H1 (cell line): ENCODE measurements around the gene PLXNA3. TPM values are rescaled to one million over a fixed set of nuclear protein-coding genes. Genes with fewer than 3 reads are reported as not detected.

Source experiments
- CTCF ChIA-PET: fragments of 300-600 bp; sonication (Branson Sonifier 250); formaldehyde crosslinking; loops from one replicate; lab custom pipeline; 2021; ENCODE audit not compliant: partially characterized antibody; lab: Charles Lee
- POLR2A ChIA-PET: fragments of 300-600 bp; sonication (Branson Sonifier 250); formaldehyde crosslinking; loops from one replicate; lab custom pipeline; 2021; ENCODE audit warnings: inconsistent platforms; ENCODE audit not compliant: partially characterized antibody; lab: Charles Lee
- DNase-seq, 2 experiments: peaks; one replicate each; pipeline versions ENCODE4 v3.0.0 to v3.0.0-alpha.2; 2010 to 2022; ENCODE audit warnings: low spot score in 2 of 2, low read depth in 1 of 2, mixed read lengths in 1 of 2
- FAIRE-seq: peaks from 2 replicates; lab custom pipeline; 2011; peaks lifted over from hg19 to GRCh38; lab: Jason Lieb, UNC
- H2AFZ ChIP-seq: 2 replicates; pipeline ENCODE4 v1.8.1; 2012; ENCODE audit warnings: low read length, inconsistent platforms
- H2AK5ac ChIP-seq: 2 replicates; pipeline ENCODE4 v1.6.1; 2013; ENCODE audit warnings: low read depth, low read length
- H2BK120ac ChIP-seq: replicated peaks from 2 replicates; pipeline ENCODE3; 2013; ENCODE audit warnings: low read depth, low read length, inconsistent platforms
- H2BK12ac ChIP-seq: 2 replicates; pipeline ENCODE4 v1.6.1; 2013; ENCODE audit warnings: low read depth, low read length
- H2BK15ac ChIP-seq: 2 replicates; pipeline ENCODE4 v1.6.1; 2013; ENCODE audit warnings: low read length
- H2BK20ac ChIP-seq: 2 replicates; pipeline ENCODE4 v1.6.1; 2013; ENCODE audit warnings: low read length
- H2BK5ac ChIP-seq: 2 replicates; pipeline ENCODE4 v1.6.1; 2013; ENCODE audit warnings: low read depth, low read length
- H3K14ac ChIP-seq: 2 replicates; pipeline ENCODE4 v1.6.1; 2013; ENCODE audit warnings: inconsistent platforms; ENCODE audit not compliant: insufficient read length
- H3K18ac ChIP-seq: 2 replicates; pipeline ENCODE4 v1.6.1; 2013; ENCODE audit warnings: low read length; ENCODE audit errors: extremely low read depth
- H3K23ac ChIP-seq: 2 replicates; pipeline ENCODE4 v1.6.1; 2013; ENCODE audit warnings: inconsistent platforms; ENCODE audit not compliant: insufficient read length
- H3K23me2 ChIP-seq: 2 replicates; pipeline ENCODE4 v1.6.1; 2013; ENCODE audit warnings: low read depth, low read length
- H3K27ac ChIP-seq: 2 replicates; pipeline ENCODE4 v1.6.1; 2011; ENCODE audit warnings: low read depth, low read length, inconsistent platforms
- H3K27me3 ChIP-seq, 4 experiments: replicated peaks in 1 of 4; 1 replicate in 1 of 4; 2 replicates in 3 of 4; pipeline versions ENCODE4 v1.6.1 to v1.8.1; 2011 to 2013; ENCODE audit warnings: low read length in 3 of 4, mild to moderate bottlenecking in 3 of 4, inconsistent platforms in 2 of 4, mixed read lengths in 2 of 4, moderate library complexity in 1 of 4; ENCODE audit not compliant: control insufficient read depth in 3 of 4, insufficient read depth in 3 of 4; ENCODE audit errors: extremely low read depth in 1 of 4
- H3K36me3 ChIP-seq, 4 experiments: 2 replicates each; pipeline versions ENCODE4 v1.6.1 to v1.8.1; 2011 to 2013; ENCODE audit warnings: mild to moderate bottlenecking in 4 of 4, low read length in 3 of 4, moderate library complexity in 2 of 4, control low read depth in 1 of 4, inconsistent platforms in 1 of 4; ENCODE audit not compliant: insufficient read depth in 4 of 4, control insufficient read depth in 2 of 4
- H3K4ac ChIP-seq: replicated peaks from 2 replicates; pipeline ENCODE3; 2013; ENCODE audit warnings: low read length, low read depth, mixed read lengths, inconsistent platforms; ENCODE audit not compliant: insufficient read length
- H3K4me1 ChIP-seq, 4 experiments: replicated peaks in 1 of 4; 1 replicate in 1 of 4; 2 replicates in 3 of 4; pipeline versions ENCODE4 v1.6.1 to v1.8.1; 2011 to 2013; ENCODE audit warnings: low read length in 3 of 4, inconsistent platforms in 2 of 4, mixed read lengths in 1 of 4; ENCODE audit not compliant: insufficient read depth in 4 of 4, control insufficient read depth in 3 of 4
- H3K4me2 ChIP-seq, 2 experiments: 2 replicates each; pipeline versions ENCODE4 v1.6.1 to v1.8.1; 2011 to 2013; ENCODE audit warnings: low read depth in 2 of 2, low read length in 2 of 2, control low read depth in 1 of 2, inconsistent platforms in 1 of 2, mild to moderate bottlenecking in 1 of 2; ENCODE audit not compliant: insufficient read depth in 1 of 2
- H3K4me3 ChIP-seq, 4 experiments: fragments of 200-600, 300-600 bp in 1 of 4; sonication (generic), shearing (Covaris generic), sonication (Bioruptor Twin) in 1 of 4; 2 replicates each; pipeline versions ENCODE4 v1.5.1 to v1.8.1; 2011 to 2016; ENCODE audit warnings: low read length in 4 of 4, low read depth in 3 of 4, control low read depth in 2 of 4, inconsistent platforms in 2 of 4, mild to moderate bottlenecking in 2 of 4, mixed read lengths in 1 of 4, moderate library complexity in 1 of 4; ENCODE audit not compliant: insufficient read depth in 2 of 4; ENCODE audit errors: extremely low read depth in 1 of 4
- H3K56ac ChIP-seq: replicated peaks from 2 replicates; pipeline ENCODE3; 2013; ENCODE audit warnings: low read depth, mild to moderate bottlenecking, mixed read lengths, low read length, inconsistent platforms; ENCODE audit not compliant: insufficient read length
- H3K79me1 ChIP-seq: 2 replicates; pipeline ENCODE4 v1.6.1; 2013; ENCODE audit warnings: low read depth, low read length, control low read depth
- H3K79me2 ChIP-seq, 2 experiments: 2 replicates each; pipeline versions ENCODE4 v1.6.1 to v1.8.1; 2012 to 2013; ENCODE audit warnings: low read length in 2 of 2, mild to moderate bottlenecking in 2 of 2, inconsistent platforms in 1 of 2; ENCODE audit not compliant: insufficient read depth in 2 of 2, control insufficient read depth in 1 of 2
- H3K9ac ChIP-seq, 4 experiments: replicated peaks in 1 of 4; 1 replicate in 1 of 4; 2 replicates in 3 of 4; pipeline versions ENCODE4 v1.6.1 to v1.8.1; 2011 to 2013; ENCODE audit warnings: low read depth in 3 of 4, low read length in 3 of 4, control low read depth in 2 of 4, mild to moderate bottlenecking in 2 of 4, moderate library complexity in 2 of 4, inconsistent platforms in 1 of 4; ENCODE audit errors: extremely low read depth in 1 of 4
- H3K9me3 ChIP-seq, 2 experiments: 2 replicates each; pipeline versions ENCODE4 v1.6.1 to v1.8.1; 2012 to 2013; ENCODE audit warnings: mild to moderate bottlenecking in 2 of 2, moderate library complexity in 2 of 2, control low read depth in 1 of 2, inconsistent platforms in 1 of 2, low read depth in 1 of 2, low read length in 1 of 2, mixed read lengths in 1 of 2; ENCODE audit not compliant: insufficient read depth in 2 of 2
- H4K20me1 ChIP-seq, 2 experiments: replicated peaks in 1 of 2; 2 replicates each; pipeline versions ENCODE3 to v1.8.1; 2011 to 2013; ENCODE audit warnings: inconsistent platforms in 2 of 2, low read length in 2 of 2, mild to moderate bottlenecking in 1 of 2; ENCODE audit not compliant: insufficient read depth in 2 of 2, control insufficient read depth in 1 of 2
- H4K5ac ChIP-seq: 2 replicates; pipeline ENCODE4 v1.6.1; 2013; ENCODE audit warnings: low read length, low read depth, mixed read lengths, inconsistent platforms; ENCODE audit not compliant: insufficient read length
- H4K8ac ChIP-seq: 2 replicates; pipeline ENCODE4 v1.8.0; 2013; ENCODE audit warnings: mild to moderate bottlenecking, moderate library complexity, low read length, inconsistent platforms; ENCODE audit not compliant: insufficient read depth; ENCODE audit errors: extremely low read depth
- H4K91ac ChIP-seq: replicated peaks from 2 replicates; pipeline ENCODE3; 2013; ENCODE audit warnings: low read length, mixed read lengths, inconsistent platforms; ENCODE audit not compliant: insufficient read length
- CEBPB ChIP-seq: IDR thresholded peaks from 2 replicates; pipeline ENCODE4 v1.6.1; 2012; ENCODE audit warnings: low read depth, low read length
- EGR1 ChIP-seq: IDR thresholded peaks from 2 replicates; pipeline ENCODE4 v1.6.1; 2011; ENCODE audit warnings: low read depth, low read length, borderline replicate concordance
- HDAC2 ChIP-seq, 2 experiments: fragments of 300-600 bp in 1 of 2; sonication (generic) in 1 of 2; IDR thresholded peaks; 2 replicates each; pipeline ENCODE4 v1.6.1; 2011 to 2012; ENCODE audit warnings: low read depth in 2 of 2, low read length in 2 of 2, mild to moderate bottlenecking in 2 of 2, moderate library complexity in 2 of 2, borderline replicate concordance in 1 of 2, inconsistent platforms in 1 of 2
- JUN ChIP-seq: IDR thresholded peaks from 2 replicates; pipeline ENCODE4 v1.6.1; 2011; ENCODE audit warnings: low read depth, mild to moderate bottlenecking, improper control_type of control experiment, low read length
- PHF8 ChIP-seq: fragments of 200-600 bp; sonication (generic); conservative IDR thresholded peaks from 2 replicates; pipeline ENCODE4 v1.7.1; 2012; ENCODE audit warnings: low read depth, mild to moderate bottlenecking, inconsistent platforms, low read length, moderate library complexity
- WGBS, 2 experiments: shearing (Covaris generic) in 1 of 2; methylation state at CpG; one replicate each; pipeline versions ENCODE4 v1.1.6 to v1.1.7; 2013 to 2015; ENCODE audit warnings: low lambda C conversion rate in 2 of 2, mixed read lengths in 2 of 2, inconsistent platforms in 1 of 2, low coverage in 1 of 2, missing lambda C conversion rate in 1 of 2; ENCODE audit not compliant: insufficient replicate concordance in 2 of 2, insufficient coverage in 1 of 2, insufficient read length in 1 of 2; ENCODE audit errors: extremely low coverage in 1 of 2, missing lambda C conversion rate in 1 of 2; 5-methylcytosine and 5-hydroxymethylcytosine counted together
- polyA plus RNA-seq, 7 experiments: library from polyadenylated mRNA; depleted of rRNA in 3 of 7; stranded (reverse) in 5 of 7; unstranded in 2 of 7; fragments of >200 nt in 5 of 7; fragments of 200-250 nt in 2 of 7; gene quantifications; 1 replicate in 5 of 7; 2 replicates in 1 of 7; 4 replicates in 1 of 7; pipeline versions ENCODE4 v1.2.1 to v1.2.3, GENCODE V29; 2011 to 2013; ENCODE audit warnings: missing spikeins in 2 of 7, mixed read lengths in 2 of 7
- total RNA-seq: library from RNA; stranded (reverse); fragmentation: NEBNext Ultra II Directional; extraction: Animal tissue kit (Norgen Biotek cat#: 25700); gene quantifications from 2 replicates; pipeline ENCODE4 v1.2.1, GENCODE V29; 2021

PLXNA3 gene
- total and polyA plus RNA-seq, 2 of the 8 experiments (the other 6 are each of a cell fraction or from before 2014, with no cell fraction given): 10.7 to 18.2 TPM

- Histone ChIP-seq H2BK12ac (no peak overlapping the region), H3K4me3 (no peak overlapping the region), H3K14ac (no peak overlapping the region), H3K23ac (no peak overlapping the region), H3K18ac (no peak overlapping the region), H3K36me3 (peaks cover 0 to 13% (median 0%) of the 10 kb centered on the region in 4 experiments; a peak in 2 of 8 replicates), H3K79me1 (no peaks in the 10 kb centered on the region), H4K5ac (no peak overlapping the region), H3K23me2 (peaks cover under 1% of the 10 kb centered on the region; the same call in 1 of the 2 replicates), H3K9ac (no peak overlapping the region), H3K4ac (no peak overlapping the region), H2AFZ (no peak overlapping the region), H2BK15ac (no peak overlapping the region), H3K79me2 (no peaks in the 10 kb centered on the region), H3K9me3 (no peaks in the 10 kb centered on the region), H3K27me3 (no peaks in the 10 kb centered on the region), H2BK5ac (no peak overlapping the region), H2BK20ac (no peak overlapping the region), H2BK120ac (no peak overlapping the region), H4K8ac (no peak overlapping the region), H4K20me1 (peaks cover 0 to 2% of the 10 kb centered on the region in 2 experiments), H3K56ac (no peak overlapping the region), H3K4me1 (peaks cover 0 to 4% (median 2%) of the 10 kb centered on the region in 4 experiments; a peak in 4 of 7 replicates), H3K27ac (no peak overlapping the region), H4K91ac (no peak overlapping the region), H2AK5ac (no peak overlapping the region), H3K4me2 (no peak overlapping the region)
- FAIRE-seq (no peak), DNase-seq (no peak)
- POLR2A ChIA-PET: no interaction called here
- no peak for TF ChIP-seq HDAC2 (IDR thresholded peaks at IDR 0.05; ENCODE audit: borderline replicate concordance in 1 of 2, low read depth in 2 of 2, low read length in 2 of 2)
- no peak for TF ChIP-seq PHF8
- TF ChIP-seq JUN: no peak
- TF ChIP-seq CEBPB: no peak
- no peak for TF ChIP-seq EGR1
- 89% methylated on average over 5 of the region's 7 CpGs; no CpG with 5 or more reads in 1 of the 2 experiments for WGBS, 2 experiments
- CTCF ChIA-PET: interaction anchor here (1.0 to 2.1 kb wide), 4 partner anchors 24 to 100 kb away, joined by 3 to 8 read pairs (median 4); no protein-coding TSS in a partner anchor
These were observed 25.2 kb downstream of the PLXNA3 start for GRCh38 chrX:154483325-154483724.
